H1 (cell line): ENCODE data around the gene ERGIC2. TPM values are rescaled to one million over a fixed set of nuclear protein-coding genes. Genes with fewer than 3 reads are reported as not detected.

Experiments
- CTCF ChIA-PET: fragments of 300-600 bp; sonication (Branson Sonifier 250); formaldehyde crosslinking; loops from one replicate; lab custom pipeline; 2021; ENCODE audit not compliant: partially characterized antibody; lab: Charles Lee
- POLR2A ChIA-PET: fragments of 300-600 bp; sonication (Branson Sonifier 250); formaldehyde crosslinking; loops from one replicate; lab custom pipeline; 2021; ENCODE audit warnings: inconsistent platforms; ENCODE audit not compliant: partially characterized antibody; lab: Charles Lee
- DNase-seq, 2 experiments: peaks; one replicate each; pipeline versions ENCODE4 v3.0.0 to v3.0.0-alpha.2; 2010 to 2022; ENCODE audit warnings: low spot score in 2 of 2, low read depth in 1 of 2, mixed read lengths in 1 of 2
- FAIRE-seq: peaks from 2 replicates; lab custom pipeline; 2011; peaks lifted over from hg19 to GRCh38; lab: Jason Lieb, UNC
- H2AFZ ChIP-seq: 2 replicates; pipeline ENCODE4 v1.8.1; 2012; ENCODE audit warnings: low read length, inconsistent platforms
- H2AK5ac ChIP-seq: 2 replicates; pipeline ENCODE4 v1.6.1; 2013; ENCODE audit warnings: low read depth, low read length
- H2BK120ac ChIP-seq: replicated peaks from 2 replicates; pipeline ENCODE3; 2013; ENCODE audit warnings: low read depth, low read length, inconsistent platforms
- H2BK12ac ChIP-seq: 2 replicates; pipeline ENCODE4 v1.6.1; 2013; ENCODE audit warnings: low read depth, low read length
- H2BK15ac ChIP-seq: 2 replicates; pipeline ENCODE4 v1.6.1; 2013; ENCODE audit warnings: low read length
- H2BK20ac ChIP-seq: 2 replicates; pipeline ENCODE4 v1.6.1; 2013; ENCODE audit warnings: low read length
- H2BK5ac ChIP-seq: 2 replicates; pipeline ENCODE4 v1.6.1; 2013; ENCODE audit warnings: low read depth, low read length
- H3K14ac ChIP-seq: 2 replicates; pipeline ENCODE4 v1.6.1; 2013; ENCODE audit warnings: inconsistent platforms; ENCODE audit not compliant: insufficient read length
- H3K18ac ChIP-seq: 2 replicates; pipeline ENCODE4 v1.6.1; 2013; ENCODE audit warnings: low read length; ENCODE audit errors: extremely low read depth
- H3K23ac ChIP-seq: 2 replicates; pipeline ENCODE4 v1.6.1; 2013; ENCODE audit warnings: inconsistent platforms; ENCODE audit not compliant: insufficient read length
- H3K23me2 ChIP-seq: 2 replicates; pipeline ENCODE4 v1.6.1; 2013; ENCODE audit warnings: low read depth, low read length
- H3K27ac ChIP-seq: 2 replicates; pipeline ENCODE4 v1.6.1; 2011; ENCODE audit warnings: low read depth, low read length, inconsistent platforms
- H3K27me3 ChIP-seq, 4 experiments: replicated peaks in 1 of 4; 1 replicate in 1 of 4; 2 replicates in 3 of 4; pipeline versions ENCODE4 v1.6.1 to v1.8.1; 2011 to 2013; ENCODE audit warnings: low read length in 3 of 4, mild to moderate bottlenecking in 3 of 4, inconsistent platforms in 2 of 4, mixed read lengths in 2 of 4, moderate library complexity in 1 of 4; ENCODE audit not compliant: control insufficient read depth in 3 of 4, insufficient read depth in 3 of 4; ENCODE audit errors: extremely low read depth in 1 of 4
- H3K36me3 ChIP-seq, 4 experiments: 2 replicates each; pipeline versions ENCODE4 v1.6.1 to v1.8.1; 2011 to 2013; ENCODE audit warnings: mild to moderate bottlenecking in 4 of 4, low read length in 3 of 4, moderate library complexity in 2 of 4, control low read depth in 1 of 4, inconsistent platforms in 1 of 4; ENCODE audit not compliant: insufficient read depth in 4 of 4, control insufficient read depth in 2 of 4
- H3K4ac ChIP-seq: replicated peaks from 2 replicates; pipeline ENCODE3; 2013; ENCODE audit warnings: low read length, low read depth, mixed read lengths, inconsistent platforms; ENCODE audit not compliant: insufficient read length
- H3K4me1 ChIP-seq, 4 experiments: replicated peaks in 1 of 4; 1 replicate in 1 of 4; 2 replicates in 3 of 4; pipeline versions ENCODE4 v1.6.1 to v1.8.1; 2011 to 2013; ENCODE audit warnings: low read length in 3 of 4, inconsistent platforms in 2 of 4, mixed read lengths in 1 of 4; ENCODE audit not compliant: insufficient read depth in 4 of 4, control insufficient read depth in 3 of 4
- H3K4me2 ChIP-seq, 2 experiments: 2 replicates each; pipeline versions ENCODE4 v1.6.1 to v1.8.1; 2011 to 2013; ENCODE audit warnings: low read depth in 2 of 2, low read length in 2 of 2, control low read depth in 1 of 2, inconsistent platforms in 1 of 2, mild to moderate bottlenecking in 1 of 2; ENCODE audit not compliant: insufficient read depth in 1 of 2
- H3K4me3 ChIP-seq, 4 experiments: fragments of 200-600, 300-600 bp in 1 of 4; sonication (generic), shearing (Covaris generic), sonication (Bioruptor Twin) in 1 of 4; 2 replicates each; pipeline versions ENCODE4 v1.5.1 to v1.8.1; 2011 to 2016; ENCODE audit warnings: low read length in 4 of 4, low read depth in 3 of 4, control low read depth in 2 of 4, inconsistent platforms in 2 of 4, mild to moderate bottlenecking in 2 of 4, mixed read lengths in 1 of 4, moderate library complexity in 1 of 4; ENCODE audit not compliant: insufficient read depth in 2 of 4; ENCODE audit errors: extremely low read depth in 1 of 4
- H3K56ac ChIP-seq: replicated peaks from 2 replicates; pipeline ENCODE3; 2013; ENCODE audit warnings: low read depth, mild to moderate bottlenecking, mixed read lengths, low read length, inconsistent platforms; ENCODE audit not compliant: insufficient read length
- H3K79me1 ChIP-seq: 2 replicates; pipeline ENCODE4 v1.6.1; 2013; ENCODE audit warnings: low read depth, low read length, control low read depth
- H3K79me2 ChIP-seq, 2 experiments: 2 replicates each; pipeline versions ENCODE4 v1.6.1 to v1.8.1; 2012 to 2013; ENCODE audit warnings: low read length in 2 of 2, mild to moderate bottlenecking in 2 of 2, inconsistent platforms in 1 of 2; ENCODE audit not compliant: insufficient read depth in 2 of 2, control insufficient read depth in 1 of 2
- H3K9ac ChIP-seq, 4 experiments: replicated peaks in 1 of 4; 1 replicate in 1 of 4; 2 replicates in 3 of 4; pipeline versions ENCODE4 v1.6.1 to v1.8.1; 2011 to 2013; ENCODE audit warnings: low read depth in 3 of 4, low read length in 3 of 4, control low read depth in 2 of 4, mild to moderate bottlenecking in 2 of 4, moderate library complexity in 2 of 4, inconsistent platforms in 1 of 4; ENCODE audit errors: extremely low read depth in 1 of 4
- H3K9me3 ChIP-seq, 2 experiments: 2 replicates each; pipeline versions ENCODE4 v1.6.1 to v1.8.1; 2012 to 2013; ENCODE audit warnings: mild to moderate bottlenecking in 2 of 2, moderate library complexity in 2 of 2, control low read depth in 1 of 2, inconsistent platforms in 1 of 2, low read depth in 1 of 2, low read length in 1 of 2, mixed read lengths in 1 of 2; ENCODE audit not compliant: insufficient read depth in 2 of 2
- H4K20me1 ChIP-seq, 2 experiments: replicated peaks in 1 of 2; 2 replicates each; pipeline versions ENCODE3 to v1.8.1; 2011 to 2013; ENCODE audit warnings: inconsistent platforms in 2 of 2, low read length in 2 of 2, mild to moderate bottlenecking in 1 of 2; ENCODE audit not compliant: insufficient read depth in 2 of 2, control insufficient read depth in 1 of 2
- H4K5ac ChIP-seq: 2 replicates; pipeline ENCODE4 v1.6.1; 2013; ENCODE audit warnings: low read length, low read depth, mixed read lengths, inconsistent platforms; ENCODE audit not compliant: insufficient read length
- H4K8ac ChIP-seq: 2 replicates; pipeline ENCODE4 v1.8.0; 2013; ENCODE audit warnings: mild to moderate bottlenecking, moderate library complexity, low read length, inconsistent platforms; ENCODE audit not compliant: insufficient read depth; ENCODE audit errors: extremely low read depth
- H4K91ac ChIP-seq: replicated peaks from 2 replicates; pipeline ENCODE3; 2013; ENCODE audit warnings: low read length, mixed read lengths, inconsistent platforms; ENCODE audit not compliant: insufficient read length
- BCL11A ChIP-seq, 2 experiments: IDR thresholded peaks; one replicate each; pipeline ENCODE4 v1.6.1; 2011; ENCODE audit warnings: low read depth in 2 of 2, low read length in 2 of 2, mild to moderate bottlenecking in 2 of 2
- CHD1 ChIP-seq: IDR thresholded peaks from 2 replicates; pipeline ENCODE4 v1.6.1; 2012; ENCODE audit warnings: low read depth, low read length, improper control_type of control experiment
- CTCF ChIP-seq, 3 experiments: IDR thresholded peaks; 1 replicate in 2 of 3; 2 replicates in 1 of 3; pipeline versions ENCODE4 v1.5.1 to v1.6.1; 2011; ENCODE audit warnings: low read length in 3 of 3, mild to moderate bottlenecking in 3 of 3, inconsistent platforms in 2 of 3, low read depth in 1 of 3, moderate library complexity in 1 of 3; ENCODE audit not compliant: insufficient read depth in 1 of 3; ENCODE audit errors: control extremely low read depth in 1 of 3
- PHF8 ChIP-seq: fragments of 200-600 bp; sonication (generic); conservative IDR thresholded peaks from 2 replicates; pipeline ENCODE4 v1.7.1; 2012; ENCODE audit warnings: low read depth, mild to moderate bottlenecking, inconsistent platforms, low read length, moderate library complexity
- SP1 ChIP-seq: IDR thresholded peaks from 2 replicates; pipeline ENCODE4 v1.6.1; 2011; ENCODE audit warnings: low read depth, low read length
- TAF1 ChIP-seq: IDR thresholded peaks from 2 replicates; pipeline ENCODE4 v1.6.1; 2011; ENCODE audit warnings: mild to moderate bottlenecking, low read depth, low read length
- TEAD4 ChIP-seq: IDR thresholded peaks from 2 replicates; pipeline ENCODE4 v1.6.1; 2012; ENCODE audit warnings: low read depth, low read length, inconsistent platforms, mixed read lengths
- YY1 ChIP-seq: IDR thresholded peaks from 2 replicates; pipeline ENCODE4 v1.6.1; 2011; ENCODE audit warnings: low read depth, mild to moderate bottlenecking, low read length
- ZNF274 ChIP-seq: IDR thresholded peaks from 2 replicates; pipeline ENCODE4 v1.7.0; 2012; ENCODE audit warnings: low read length, borderline replicate concordance; ENCODE audit errors: extremely low read depth
- WGBS, 2 experiments: shearing (Covaris generic) in 1 of 2; methylation state at CpG; one replicate each; pipeline versions ENCODE4 v1.1.6 to v1.1.7; 2013 to 2015; ENCODE audit warnings: low lambda C conversion rate in 2 of 2, mixed read lengths in 2 of 2, inconsistent platforms in 1 of 2, low coverage in 1 of 2, missing lambda C conversion rate in 1 of 2; ENCODE audit not compliant: insufficient replicate concordance in 2 of 2, insufficient coverage in 1 of 2, insufficient read length in 1 of 2; ENCODE audit errors: extremely low coverage in 1 of 2, missing lambda C conversion rate in 1 of 2; 5-methylcytosine and 5-hydroxymethylcytosine counted together
- polyA plus RNA-seq, 7 experiments: library from polyadenylated mRNA; depleted of rRNA in 3 of 7; stranded (reverse) in 5 of 7; unstranded in 2 of 7; fragments of >200 nt in 5 of 7; fragments of 200-250 nt in 2 of 7; gene quantifications; 1 replicate in 5 of 7; 2 replicates in 1 of 7; 4 replicates in 1 of 7; pipeline versions ENCODE4 v1.2.1 to v1.2.3, GENCODE V29; 2011 to 2013; ENCODE audit warnings: missing spikeins in 2 of 7, mixed read lengths in 2 of 7
- total RNA-seq: library from RNA; stranded (reverse); fragmentation: NEBNext Ultra II Directional; extraction: Animal tissue kit (Norgen Biotek cat#: 25700); gene quantifications from 2 replicates; pipeline ENCODE4 v1.2.1, GENCODE V29; 2021

Gene ERGIC2
- total and polyA plus RNA-seq, 2 of the 8 experiments (the other 6 are each of a cell fraction or from before 2014, with no cell fraction given): 16.5 to 61.8 TPM

- peaks cover 0 to 2% (median under 1%) of the 10 kb centered on the region in 4 experiments; a peak in 4 of 8 replicates for H3K36me3 ChIP-seq
- no peak overlapping the region for H3K4me2 ChIP-seq
- no peak overlapping the region for H2AK5ac ChIP-seq
- no peak overlapping the region for H3K4ac ChIP-seq
- POLR2A ChIA-PET: no interaction called here
- no peak overlapping the region for H2BK15ac ChIP-seq
- FAIRE-seq (no peak), DNase-seq (peak in 1 of 2 experiments; percentile 7)
- H4K91ac ChIP-seq: no peak overlapping the region
- no peak overlapping the region for H2AFZ ChIP-seq
- H3K27me3 ChIP-seq: no peaks in the 10 kb centered on the region
- no peak overlapping the region for H3K18ac ChIP-seq
- no peak overlapping the region for H3K9ac ChIP-seq
- H3K79me2 ChIP-seq: no peaks in the 10 kb centered on the region
- no peak overlapping the region for H4K5ac ChIP-seq
- no peak for TF ChIP-seq ZNF274
- TF ChIP-seq YY1: 0 out of 2 replicates have a peak, but pooled peaks have one; percentile 35
- TF ChIP-seq CTCF (IDR thresholded peaks at IDR 0.05; ENCODE audit: control extremely low read depth in 1 of 3, insufficient read depth in 1 of 3, low read depth in 1 of 3, low read length in 3 of 3): no peak
- 0 out of 2 replicates have a peak, but pooled peaks have one; percentile 10 for TF ChIP-seq SP1
- TF ChIP-seq TEAD4: 0 out of 2 replicates have a peak, but pooled peaks have one; percentile 39
- no peak for TF ChIP-seq PHF8
- TF ChIP-seq CHD1: no peak
- no peak for TF ChIP-seq BCL11A (IDR thresholded peaks at IDR 0.05; ENCODE audit: low read depth in 2 of 2, low read length in 2 of 2)
- TF ChIP-seq TAF1: no peak
- no peak overlapping the region for H3K4me3 ChIP-seq
- no peak overlapping the region for H2BK12ac ChIP-seq
- H2BK5ac ChIP-seq: no peak overlapping the region
- H3K23ac ChIP-seq: no peak overlapping the region
- H3K27ac ChIP-seq: no peak overlapping the region
- CTCF ChIA-PET: interaction anchor here (0.6 to 7.2 kb wide), 13 partner anchors 9 to 1573 kb away, joined by 3 to 55 read pairs (median 5); no protein-coding TSS in a partner anchor
- no peak overlapping the region for H2BK20ac ChIP-seq
- H2BK120ac ChIP-seq: no peak overlapping the region
- H4K20me1 ChIP-seq: no peaks in the 10 kb centered on the region
- H4K8ac ChIP-seq: no peak overlapping the region
- no peaks in the 10 kb centered on the region for H3K23me2 ChIP-seq
- H3K4me1 ChIP-seq: 0 out of 7 replicates have a peak, but pooled peaks cover 0 to 3% (median 0%) of the 10 kb centered on the region in 4 experiments
- no peak overlapping the region for H3K14ac ChIP-seq
- no peaks in the 10 kb centered on the region for H3K79me1 ChIP-seq
- no peak overlapping the region for H3K56ac ChIP-seq
- WGBS, 2 experiments: 67% methylated on average over 4 of the region's 4 CpGs; no CpG with 5 or more reads in 1 of the 2 experiments
- H3K9me3 ChIP-seq: peaks cover 2% of the 10 kb centered on the region in 2 experiments; a peak in 2 of 4 replicates
Observed at GRCh38 chr12:29316752-29317151, 64.2 kb downstream of the ERGIC2 start.
